Measurements from ENCODE around the gene TIAL1. TPM values are rescaled to one million over a fixed set of nuclear protein-coding genes. Genes with fewer than 3 reads are reported as not detected.

TIAL1 gene
- polyA plus RNA-seq, 3 donors = 6.7 to 118 (median 7.2) TPM

DNA sequence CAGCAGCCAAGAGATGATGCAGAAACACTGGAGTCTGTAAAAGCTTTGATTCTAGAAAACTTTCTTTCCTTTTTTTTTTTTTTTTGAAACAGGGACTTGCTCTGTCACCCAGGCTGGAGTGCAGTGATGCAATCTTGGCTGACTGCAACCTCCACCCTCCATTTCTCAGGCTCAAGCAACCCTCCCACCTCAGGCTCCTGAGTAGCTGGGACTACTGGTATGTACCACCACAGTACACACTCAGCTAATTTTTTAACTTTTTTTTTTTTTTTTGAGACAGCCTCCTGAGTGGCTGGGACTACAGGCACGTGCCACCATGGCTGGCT lies 37.4 kb upstream of the TIAL1 start:
- no CpG with 5 or more reads among the region's 1 CpG for WGBS (ENCODE audit: insufficient coverage)
- H3K4me3 Mint-ChIP-seq = no peak overlapping the region

DNA sequence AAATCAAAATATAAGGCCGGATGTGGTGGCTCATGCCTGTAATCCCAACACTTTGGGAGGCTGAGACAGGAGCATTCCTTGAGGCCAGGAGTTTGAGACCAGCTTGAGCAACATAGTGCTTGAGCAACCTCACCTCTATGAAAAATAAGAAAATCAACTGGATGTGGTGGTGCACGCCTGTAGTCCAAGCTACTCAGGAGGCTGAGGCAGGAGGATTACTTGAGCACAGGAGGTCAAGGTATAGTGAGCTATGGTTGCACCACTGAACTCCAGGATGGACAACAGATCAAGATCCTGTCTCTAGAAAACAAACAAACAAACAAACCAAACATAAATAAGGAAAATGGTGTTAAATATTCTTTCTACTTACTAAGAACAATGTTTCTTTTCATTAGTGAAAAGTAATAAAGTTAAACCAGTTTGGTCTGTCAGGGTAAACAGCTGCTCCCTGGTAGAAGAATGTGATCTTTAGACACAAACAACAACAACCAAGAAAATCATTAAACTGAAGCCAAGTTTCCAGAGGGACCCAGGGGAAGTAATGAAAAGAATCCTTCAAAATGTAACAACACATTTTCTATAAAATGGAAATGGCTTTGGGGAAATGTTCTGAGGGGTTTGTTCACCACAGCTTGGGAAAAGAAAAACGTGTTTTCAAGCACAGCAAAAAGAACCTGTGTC lies 36.9 kb upstream of the TIAL1 start:
- Histone ChIP-seq H4K20me1 (ENCODE audit: insufficient read depth, low read length) (no peaks in the 10 kb centered on the region), H3K79me2 (ENCODE audit: insufficient read depth, low read length) (no peaks in the 10 kb centered on the region), H3K36me3 (replicated peaks in 1 of 2; ENCODE audit: control insufficient read depth in 1 of 2, insufficient read depth in 2 of 2, low read length in 2 of 2) (no peaks in the 10 kb centered on the region), H3K9ac (ENCODE audit: insufficient read depth, low read length, poor library complexity, severe bottlenecking) (no peak overlapping the region), H3K4me1 (ENCODE audit: control insufficient read depth in 1 of 2, insufficient read depth in 2 of 2, low read length in 2 of 2) (peaks cover 4% of the 10 kb centered on the region in 2 donors), H3K4me2 (replicated peaks; ENCODE audit: extremely low read depth, low read length, poor library complexity, severe bottlenecking) (no peak overlapping the region), H3K9me3 (replicated peaks in 1 of 2; ENCODE audit: control insufficient read depth in 1 of 2, insufficient read depth in 1 of 2, low read length in 2 of 2) (no peaks in the 10 kb centered on the region), H3K4me3 (replicated peaks in 1 of 3; ENCODE audit: low read depth in 2 of 3, low read length in 3 of 3) (no peak overlapping the region), H3K27me3 (ENCODE audit: control insufficient read depth in 2 of 2, insufficient read depth in 2 of 2, low read length in 2 of 2) (no peaks in the 10 kb centered on the region), H3K27ac (ENCODE audit: low read depth in 1 of 2, low read length in 2 of 2) (no peak overlapping the region), H2AFZ (ENCODE audit: insufficient read depth, low read depth, low read length, poor library complexity, severe bottlenecking) (peak overlapping the region; percentile 11)
- Mint-ChIP-seq H3K27ac (peak overlapping the region in 1 of 7 donors; percentile 70), H3K4me1 (peaks cover 3% of the 10 kb centered on the region), H3K27me3 (ENCODE audit: low read depth in 3 of 3) (peaks cover 0 to 8% (median 0%) of the 10 kb centered on the region in 3 donors), H3K9me3 (peaks cover 0 to 2% (median 0%) of the 10 kb centered on the region in 7 donors), H3K36me3 (no peaks in the 10 kb centered on the region), H3K4me3 (no peak overlapping the region)
- intact Hi-C loops (cut with micrococcal nuclease) = no loop called here
- DNase-seq = no peak
- no peak for TF ChIP-seq CTCF (IDR thresholded peaks at IDR 0.05)
- WGBS (ENCODE audit: insufficient coverage) = no CpG with 5 or more reads among the region's 3 CpGs

More for the DNA sequence above, 37.4 kb upstream of the TIAL1 start:
- no peaks in the 10 kb centered on the region for H4K20me1 ChIP-seq (ENCODE audit: insufficient read depth, low read length)
- H3K27me3 Mint-ChIP-seq (ENCODE audit: low read depth in 3 of 3) = peaks cover 0 to 8% (median 0%) of the 10 kb centered on the region in 3 donors
- H3K27ac Mint-ChIP-seq = no peak overlapping the region
- TF ChIP-seq CTCF (IDR thresholded peaks at IDR 0.05) = no peak
- peaks cover 3% of the 10 kb centered on the region for H3K4me1 Mint-ChIP-seq
- H3K36me3 ChIP-seq (replicated peaks in 1 of 2; ENCODE audit: control insufficient read depth in 1 of 2, insufficient read depth in 2 of 2, low read length in 2 of 2) = no peaks in the 10 kb centered on the region
- H3K27me3 ChIP-seq (ENCODE audit: control insufficient read depth in 2 of 2, insufficient read depth in 2 of 2, low read length in 2 of 2) = no peaks in the 10 kb centered on the region
- no peak overlapping the region for H3K9ac ChIP-seq (ENCODE audit: insufficient read depth, low read length, poor library complexity, severe bottlenecking)
- intact Hi-C loops (cut with micrococcal nuclease) = no loop called here
- no peak overlapping the region for H3K4me2 ChIP-seq (replicated peaks; ENCODE audit: extremely low read depth, low read length, poor library complexity, severe bottlenecking)
- no peaks in the 10 kb centered on the region for H3K36me3 Mint-ChIP-seq
- H3K9me3 Mint-ChIP-seq = peaks cover 0 to 2% (median 0%) of the 10 kb centered on the region in 7 donors
- DNase-seq = no peak
- H3K27ac ChIP-seq (ENCODE audit: low read depth in 1 of 2, low read length in 2 of 2) = no peak overlapping the region
- peaks cover 4% of the 10 kb centered on the region in 2 donors for H3K4me1 ChIP-seq (ENCODE audit: control insufficient read depth in 1 of 2, insufficient read depth in 2 of 2, low read length in 2 of 2)
- no peaks in the 10 kb centered on the region for H3K9me3 ChIP-seq (replicated peaks in 1 of 2; ENCODE audit: control insufficient read depth in 1 of 2, insufficient read depth in 1 of 2, low read length in 2 of 2)
- peak overlapping the region; percentile 11 for H2AFZ ChIP-seq (ENCODE audit: insufficient read depth, low read depth, low read length, poor library complexity, severe bottlenecking)
- no peaks in the 10 kb centered on the region for H3K79me2 ChIP-seq (ENCODE audit: insufficient read depth, low read length)
- no peak overlapping the region for H3K4me3 ChIP-seq (replicated peaks in 1 of 3; ENCODE audit: low read depth in 2 of 3, low read length in 3 of 3)

All from CD14-positive monocyte (primary cell).